Stimulated activated CD8-positive, alpha-beta memory T cell treated with anti-CD3 and anti-CD28 coated beads, Interleukin-7, amount 100 ng/mL, for 1 hour (primary cell): ENCODE results near the gene TNFSF15.

Source experiments
- DNase-seq, 2 donors: peaks; one replicate each; pipeline ENCODE4 v3.0.0-alpha.2; 2020; ENCODE audit warnings: low read depth in 2 of 2

Gene TNFSF15

DNA sequence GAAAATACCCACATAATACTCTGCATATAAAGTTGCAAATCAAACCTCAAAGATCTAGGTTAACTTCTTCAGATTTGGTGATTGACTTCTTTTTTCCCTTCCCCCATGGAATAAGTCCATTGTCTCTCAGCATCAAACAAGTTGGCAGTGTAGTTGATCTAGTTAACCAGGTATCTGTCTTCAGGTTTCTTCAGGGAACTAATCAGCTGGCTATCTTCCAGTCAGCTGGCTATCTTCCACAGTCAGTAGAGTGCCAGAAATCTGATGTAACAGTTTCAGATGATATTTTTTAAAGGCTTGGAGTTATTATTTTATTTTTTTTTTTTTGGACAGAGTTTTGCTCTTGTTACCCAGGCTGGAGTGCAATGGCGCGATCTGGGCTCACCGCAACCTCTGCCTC is 16.8 kb downstream of the TNFSF15 start:
- no peak for DNase-seq

DNA sequence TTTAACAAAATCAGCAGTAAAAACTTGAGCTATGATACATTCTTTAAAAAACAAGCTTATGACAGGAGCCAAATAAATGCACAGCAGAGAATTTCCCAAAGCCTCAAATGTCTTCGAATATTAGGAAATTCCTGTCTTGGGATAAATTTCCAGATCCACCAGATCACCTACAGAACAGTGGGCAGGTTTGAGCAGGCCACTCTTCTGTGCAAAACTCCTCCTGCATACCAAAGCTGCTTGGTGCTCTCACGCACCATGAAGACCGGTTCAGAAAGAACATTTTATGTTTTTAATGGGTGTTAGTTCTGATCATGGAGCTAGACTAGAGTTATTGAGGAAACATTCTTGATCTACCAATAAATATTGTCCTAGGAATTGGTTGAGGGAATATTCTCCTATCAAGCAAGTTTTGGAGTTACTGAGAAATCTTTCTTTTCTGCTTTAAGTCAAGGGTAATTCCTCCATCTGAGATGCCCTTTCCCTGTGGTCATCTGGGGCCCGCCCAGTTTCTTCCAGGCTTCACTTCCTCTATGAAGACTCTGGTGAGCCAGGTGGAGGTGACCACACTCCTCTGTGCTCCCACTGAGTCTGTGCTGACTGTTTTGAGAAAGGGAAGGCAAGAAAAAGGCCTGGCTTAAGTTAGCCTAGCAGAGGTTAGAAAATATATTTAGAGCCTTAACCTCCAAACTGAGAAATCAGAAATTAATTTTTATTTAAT is 17.9 kb downstream of the TNFSF15 start:
- DNase-seq: no peak

DNA sequence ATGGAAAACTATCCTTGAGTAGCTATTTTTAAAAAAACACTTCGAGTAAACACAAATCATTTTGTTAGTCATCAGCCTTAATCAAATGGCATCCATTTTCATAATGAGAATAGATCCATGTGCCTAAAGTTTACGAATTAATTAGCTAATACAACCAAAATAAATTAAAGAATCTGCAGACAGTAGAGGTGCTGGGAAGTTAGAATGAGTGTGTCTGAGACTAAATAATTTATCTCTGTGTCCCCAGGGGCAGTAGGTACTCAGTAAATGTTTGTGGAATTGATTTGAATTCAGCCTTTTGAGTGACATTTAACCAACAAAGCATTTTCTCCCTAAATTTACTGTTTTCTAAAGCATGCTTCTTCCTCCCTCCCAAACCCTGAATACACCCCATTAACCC is 18.6 kb downstream of the TNFSF15 start:
- DNase-seq: no peak

DNA sequence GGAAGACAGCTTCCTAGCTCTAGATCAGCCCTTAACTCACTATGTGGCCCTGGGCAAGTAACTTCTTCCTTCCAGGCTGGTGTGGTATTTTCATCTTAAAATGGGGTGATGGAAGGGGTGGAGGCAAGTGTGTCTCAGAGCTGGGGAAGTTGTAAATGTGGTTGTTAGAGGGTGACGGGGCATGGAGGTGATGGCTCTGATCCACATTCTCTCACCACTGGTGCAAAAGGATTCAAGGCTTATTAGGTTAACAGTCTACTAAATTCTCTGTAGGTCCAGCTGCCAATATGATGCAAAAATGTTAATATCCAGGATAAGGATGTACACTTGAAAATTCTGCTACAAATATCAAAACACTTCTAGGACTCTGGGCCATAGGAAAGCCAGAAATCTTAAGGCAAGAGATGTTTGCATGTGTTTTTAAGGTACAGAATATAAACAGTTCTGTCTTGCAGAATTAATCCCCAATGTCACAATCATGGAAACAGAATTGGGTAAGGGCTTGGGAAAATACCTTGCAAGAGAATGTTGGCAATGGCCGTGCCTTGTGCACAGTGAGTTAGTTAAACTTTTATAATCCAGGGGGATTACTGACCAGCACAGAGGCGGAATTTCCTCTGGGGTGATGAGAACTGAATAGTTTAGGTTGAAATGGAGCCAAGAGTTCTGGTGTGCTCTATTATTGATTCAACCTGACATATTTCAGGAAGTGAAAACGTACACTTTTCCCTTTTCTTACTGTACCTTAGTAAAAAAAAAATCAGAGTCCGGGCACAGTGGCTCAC is 19.8 kb downstream of the TNFSF15 start:
- DNase-seq: no peak

DNA sequence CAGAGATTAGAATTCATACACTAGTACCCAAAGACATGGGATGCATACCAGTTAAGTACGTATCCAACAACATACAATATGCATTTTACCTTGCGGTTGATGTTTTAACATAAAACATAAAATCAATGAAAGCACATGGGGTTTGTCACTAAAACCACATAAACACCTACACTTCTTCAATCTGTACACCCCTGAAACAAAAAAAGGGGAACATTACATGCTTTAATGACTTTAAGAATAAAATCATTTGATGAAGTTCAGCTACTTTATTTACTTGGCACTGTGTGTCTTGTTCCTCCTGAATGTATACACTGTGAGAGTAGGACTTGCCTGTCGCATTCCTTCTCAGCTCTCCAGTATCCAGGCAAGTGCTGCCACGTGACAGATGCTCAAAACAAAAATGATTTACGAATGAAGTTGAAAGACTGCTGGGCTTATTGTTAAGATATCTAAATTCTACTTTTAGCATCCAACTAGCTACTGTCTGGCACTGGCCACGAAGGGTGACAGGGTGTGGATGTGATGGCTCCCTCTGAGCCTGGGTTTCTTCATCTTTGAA is 21.0 kb downstream of the TNFSF15 start:
- DNase-seq: no peak

DNA sequence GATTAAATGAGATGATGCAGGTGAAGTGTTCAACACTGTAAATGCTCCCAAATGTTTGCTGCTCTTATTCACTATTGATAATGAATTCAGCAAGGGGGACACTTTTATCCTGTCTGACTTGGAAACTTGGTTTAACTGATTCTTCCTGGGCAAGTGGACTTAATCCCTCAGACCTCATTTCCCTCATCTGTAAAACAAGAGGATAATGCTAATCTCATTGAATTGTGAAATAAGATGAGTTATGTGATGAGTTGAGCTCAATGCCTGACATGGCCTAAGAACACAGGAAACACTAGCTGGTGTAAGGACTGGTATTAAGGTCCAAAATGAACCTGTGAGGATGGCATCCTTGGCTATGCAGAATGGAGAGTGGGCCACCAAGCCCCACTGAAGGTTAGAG is 23.3 kb downstream of the TNFSF15 start:
- DNase-seq: no peak

DNA sequence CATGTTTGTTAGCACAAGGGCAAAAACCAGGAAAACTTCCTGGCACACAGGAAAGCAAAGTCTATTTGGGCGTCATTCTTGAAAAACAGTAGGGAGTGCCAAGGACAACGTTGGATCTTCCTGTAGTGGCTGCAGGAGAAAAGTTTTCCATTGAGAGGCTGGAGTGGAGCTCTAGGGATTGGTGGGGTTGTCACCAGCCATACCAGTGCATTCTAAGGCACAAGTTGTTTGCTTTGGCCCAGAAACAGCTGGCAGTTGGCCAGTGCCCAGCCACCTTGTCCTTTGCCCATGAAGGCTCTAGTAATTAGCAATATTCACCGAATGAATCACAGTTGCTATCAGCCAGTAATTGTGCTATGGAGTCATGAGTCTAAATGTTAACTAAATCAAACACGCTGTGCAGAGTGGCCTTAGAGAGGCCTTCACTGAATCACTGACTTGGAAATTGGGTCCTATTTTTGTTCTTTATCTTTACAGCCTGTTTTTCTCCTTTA is 26.4 kb downstream of the TNFSF15 start:
- no peak for DNase-seq

DNA sequence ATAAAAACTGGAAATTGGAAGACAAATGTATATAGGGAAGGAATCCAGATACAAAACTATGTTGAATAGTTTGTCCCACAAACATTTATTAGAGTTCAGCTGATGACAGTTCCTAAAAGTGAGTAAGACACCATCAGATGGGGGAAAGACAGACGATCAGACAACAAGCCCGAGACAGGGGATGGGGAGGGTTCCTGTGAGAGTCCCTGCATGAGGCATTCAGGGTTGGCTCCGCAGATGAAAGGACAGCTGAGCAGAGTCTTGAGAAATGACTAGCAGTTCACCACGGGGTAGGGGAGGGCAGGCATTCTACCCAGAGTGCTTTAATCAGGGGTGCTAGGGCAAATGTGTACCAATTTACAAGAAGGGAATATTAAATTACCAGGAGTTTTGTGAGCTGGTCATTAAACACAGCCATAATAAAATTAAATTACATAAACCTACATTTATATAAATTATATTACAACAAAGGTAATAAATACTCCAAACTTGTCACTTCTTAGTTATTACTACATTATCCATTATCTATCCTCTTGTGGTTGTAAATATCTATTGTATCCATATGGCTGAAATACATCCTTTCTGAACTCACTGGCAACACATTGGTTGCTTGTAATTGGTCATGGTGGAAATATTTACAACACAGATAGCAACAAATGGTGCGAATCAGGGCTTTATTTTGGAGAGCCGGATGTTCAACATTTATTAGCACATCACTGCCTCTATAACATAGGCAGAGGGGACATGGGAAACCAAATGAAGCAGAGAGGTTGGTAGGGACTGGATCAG is 27.8 kb downstream of the TNFSF15 start:
- peak in 1 of 2 donors; percentile 4 for DNase-seq

DNA sequence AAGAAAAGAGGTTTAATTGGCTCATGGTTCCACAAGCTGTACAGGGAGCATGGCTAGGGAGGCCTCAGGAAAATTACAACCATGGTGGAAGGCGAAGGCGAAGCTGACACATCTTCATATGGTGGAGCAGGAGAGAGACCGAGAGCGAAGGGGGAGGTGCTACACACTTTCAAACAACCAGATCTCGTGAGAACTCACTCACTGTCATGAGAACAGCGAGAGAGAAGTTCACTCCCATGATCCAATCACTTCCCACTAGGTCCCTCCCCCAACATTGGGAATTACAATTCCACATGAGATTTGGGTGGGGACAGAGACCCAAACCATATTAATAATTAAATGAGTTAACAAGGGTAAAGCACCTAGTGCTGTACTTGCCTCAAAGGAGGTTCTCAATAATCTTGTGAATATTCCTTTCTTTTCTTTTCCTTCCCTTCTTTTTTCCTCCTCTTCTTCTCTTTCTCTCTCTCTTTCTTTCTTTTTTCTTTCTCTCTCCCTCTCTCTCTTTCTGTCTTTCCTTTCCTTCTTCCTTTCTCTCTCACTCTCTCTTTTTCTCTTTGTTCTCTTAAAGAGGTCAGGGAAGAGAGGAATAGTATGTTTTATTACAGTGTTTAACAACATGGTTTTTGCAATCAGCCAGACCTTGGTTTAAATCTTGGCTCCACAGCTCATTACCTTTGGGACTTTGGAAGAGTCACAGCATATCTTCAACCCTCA is 29.0 kb downstream of the TNFSF15 start:
- DNase-seq: no peak

DNA sequence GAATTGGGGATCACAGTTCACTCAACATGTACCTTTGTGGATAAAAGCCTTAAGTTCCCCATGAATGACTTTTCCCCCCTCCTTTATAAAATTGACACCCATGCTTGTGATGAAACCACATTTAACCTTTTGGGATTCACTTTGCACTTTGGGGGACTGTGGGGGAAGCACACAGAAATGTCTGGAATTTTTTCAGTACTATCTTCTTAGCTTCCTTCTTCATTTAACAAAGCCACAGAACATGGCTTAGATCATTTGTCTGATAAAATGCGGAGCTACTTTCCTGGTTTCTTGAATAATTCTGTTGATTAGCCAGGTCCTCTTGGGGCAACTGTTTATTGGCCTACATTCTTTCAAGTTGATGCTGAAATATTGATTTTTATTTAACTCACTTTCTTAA is 29.9 kb downstream of the TNFSF15 start:
- no peak for DNase-seq

DNA sequence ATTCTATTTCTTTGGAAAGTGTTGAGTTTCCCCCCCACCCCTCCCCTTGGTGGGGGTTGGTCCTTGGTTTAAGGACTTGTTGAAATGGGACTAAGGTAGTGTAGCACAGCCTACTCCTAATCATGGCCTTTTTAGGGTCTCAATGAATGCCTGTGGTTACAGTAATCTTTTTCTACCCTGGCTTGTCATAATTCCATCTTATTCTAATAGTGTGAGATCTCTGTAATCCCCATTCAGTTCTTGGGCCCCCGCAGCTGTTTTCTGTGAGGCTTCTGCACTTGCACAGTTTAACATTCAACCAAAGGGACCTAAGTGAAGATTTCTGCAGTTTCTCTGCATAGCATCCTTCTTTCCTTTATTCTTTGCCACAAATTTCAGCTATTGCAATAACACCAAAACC is 30.7 kb downstream of the TNFSF15 start:
- DNase-seq: no peak

DNA sequence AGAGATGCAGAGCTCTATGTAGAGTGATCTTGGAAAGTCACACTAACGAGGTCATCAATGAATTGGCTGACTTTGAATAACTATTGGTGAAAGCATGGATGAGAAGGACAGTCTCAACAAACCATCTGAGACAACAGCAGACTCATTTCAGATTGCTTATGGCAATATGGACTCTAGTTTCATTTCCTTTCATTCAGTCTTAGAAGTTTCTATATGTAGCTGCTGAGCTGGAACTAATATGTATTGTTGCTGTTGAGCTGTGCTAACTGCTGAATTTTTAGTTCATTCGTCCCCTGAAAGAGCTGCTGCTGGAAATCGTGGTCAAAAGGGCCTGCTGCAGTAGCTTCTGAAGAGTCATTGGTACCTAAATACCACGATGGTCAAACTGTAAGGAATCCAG is 31.3 kb downstream of the TNFSF15 start:
- no peak for DNase-seq

DNA sequence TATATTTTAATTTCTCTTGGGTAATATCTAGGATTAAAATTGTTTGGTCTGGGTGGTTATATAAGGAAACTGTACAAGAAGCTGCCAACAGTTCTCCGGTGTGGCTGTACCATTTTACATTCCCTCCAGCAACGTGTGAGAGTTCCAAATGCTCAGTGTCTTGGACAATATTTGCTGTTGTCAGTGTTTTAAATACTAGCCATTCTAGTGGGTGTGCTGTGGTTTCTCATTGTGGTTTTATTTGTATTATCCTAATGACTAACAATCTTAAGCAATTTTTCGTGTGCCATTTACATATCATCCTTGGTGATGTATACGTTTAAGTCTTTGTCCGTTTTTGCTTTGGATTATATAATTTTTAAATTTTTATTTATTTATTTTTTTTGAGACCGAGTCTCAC is 34.0 kb downstream of the TNFSF15 start:
- no peak for DNase-seq

DNA sequence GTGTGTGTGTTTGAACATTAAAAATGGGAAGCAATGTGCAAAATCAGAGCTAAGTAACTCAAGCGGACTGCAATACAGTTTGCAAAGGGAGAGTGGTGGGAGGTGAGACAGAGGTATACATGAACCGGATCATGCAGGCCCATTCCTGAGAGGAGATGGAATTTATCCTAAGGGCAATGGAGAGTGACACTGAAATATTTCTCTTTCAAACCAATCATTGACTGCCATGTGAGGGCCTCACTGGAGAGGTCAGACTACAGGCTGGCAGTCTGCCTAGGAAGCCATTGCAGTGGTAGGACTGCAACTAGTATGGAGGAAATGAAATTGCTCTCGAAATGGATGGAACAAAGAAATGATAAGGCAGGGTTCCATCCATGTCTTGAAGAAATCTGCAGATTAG is 34.8 kb downstream of the TNFSF15 start:
- no peak for DNase-seq

DNA sequence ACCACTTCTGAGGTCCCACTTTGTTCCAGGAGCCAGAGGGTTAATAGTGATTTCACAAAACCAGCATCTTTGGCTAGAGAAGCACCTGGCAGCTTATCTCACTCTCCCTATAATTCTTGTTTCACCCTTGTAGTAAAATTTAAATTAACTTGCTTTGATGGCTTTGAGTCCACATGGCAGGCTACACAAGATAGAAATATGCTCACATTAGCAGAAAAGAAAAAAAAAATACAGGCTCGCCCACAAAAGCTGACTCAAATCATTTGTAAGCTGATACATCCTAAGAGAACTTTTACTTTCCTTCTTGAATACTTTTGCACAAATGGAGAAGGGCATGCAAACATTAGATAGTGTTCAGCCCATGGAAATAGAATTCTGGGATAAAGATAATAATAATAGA is 36.2 kb downstream of the TNFSF15 start:
- no peak for DNase-seq

DNA sequence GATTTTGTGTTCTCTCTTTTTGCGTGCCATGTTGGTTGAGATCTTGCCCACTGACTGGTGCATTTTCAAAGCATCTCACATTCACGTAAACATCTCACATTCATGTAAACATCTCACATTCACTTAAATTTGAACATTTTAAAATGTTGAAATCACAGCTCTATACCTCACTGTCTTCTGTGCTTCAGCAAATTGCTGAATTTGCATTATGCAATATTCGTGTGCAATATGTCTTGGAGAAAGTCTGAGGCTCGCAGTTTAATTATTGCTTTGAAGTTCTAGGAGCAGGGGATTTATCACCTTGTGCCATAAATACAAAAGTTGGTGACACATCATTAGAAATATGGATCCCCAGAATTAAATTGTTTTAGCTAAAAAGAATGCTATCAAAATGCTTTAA is 42.6 kb downstream of the TNFSF15 start:
- no peak for DNase-seq

DNA sequence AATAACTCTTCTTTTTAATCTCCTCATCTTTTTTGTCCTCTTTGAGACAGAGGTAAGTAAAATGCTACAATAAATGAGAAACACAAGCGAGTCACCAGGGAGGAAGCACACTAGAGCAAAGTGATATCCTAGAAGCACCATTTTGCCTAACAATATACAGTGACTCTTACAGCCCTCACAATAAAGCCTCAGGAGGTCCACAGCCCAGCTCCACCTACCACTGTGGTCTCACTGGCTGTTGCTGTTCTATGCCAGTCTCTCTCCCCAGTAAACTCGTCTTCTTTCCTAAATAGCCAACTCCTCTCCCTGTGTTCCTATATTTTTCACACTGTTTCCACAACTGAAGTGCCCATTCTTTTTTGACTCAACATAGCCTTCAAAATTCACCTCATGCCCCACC is 44.3 kb downstream of the TNFSF15 start:
- DNase-seq: no peak

DNA sequence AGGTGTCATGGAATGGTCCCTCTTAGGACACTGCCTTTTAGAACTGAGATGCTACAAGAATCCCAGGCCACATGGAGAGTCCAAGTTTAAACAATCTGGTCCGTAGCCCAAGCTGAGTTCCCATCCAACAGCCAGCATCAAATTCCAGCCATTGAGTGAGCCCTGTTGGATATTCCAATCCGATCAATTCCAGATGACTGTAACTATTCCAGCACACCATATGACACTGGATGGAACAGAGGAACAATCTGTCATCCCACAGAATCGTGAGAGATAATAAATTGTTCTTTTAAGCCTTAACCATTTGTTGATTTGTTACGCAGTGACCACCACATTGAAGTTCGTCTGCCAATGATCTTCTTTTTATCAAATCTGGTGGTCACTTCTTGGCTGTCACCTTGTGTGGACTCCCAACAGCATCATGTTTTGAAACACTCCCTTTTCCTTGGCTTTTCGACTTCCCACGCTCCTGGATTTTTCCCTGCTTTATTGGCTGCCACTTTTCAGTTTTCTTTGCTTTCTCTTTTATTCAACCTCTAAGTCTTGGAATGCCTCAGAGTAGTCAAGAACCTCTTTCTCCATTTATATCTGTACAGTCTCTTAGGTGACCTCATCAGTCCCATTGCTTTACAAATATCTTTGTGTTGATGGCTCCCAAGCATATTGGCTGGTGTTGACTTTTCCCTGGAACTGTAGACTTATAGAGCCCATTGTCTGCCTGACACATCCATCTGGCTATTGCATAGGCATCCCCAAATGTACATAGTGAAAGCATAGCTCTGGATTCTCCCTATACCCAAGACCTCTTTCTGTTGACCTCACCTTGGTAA is 46.1 kb downstream of the TNFSF15 start:
- no peak for DNase-seq

DNA sequence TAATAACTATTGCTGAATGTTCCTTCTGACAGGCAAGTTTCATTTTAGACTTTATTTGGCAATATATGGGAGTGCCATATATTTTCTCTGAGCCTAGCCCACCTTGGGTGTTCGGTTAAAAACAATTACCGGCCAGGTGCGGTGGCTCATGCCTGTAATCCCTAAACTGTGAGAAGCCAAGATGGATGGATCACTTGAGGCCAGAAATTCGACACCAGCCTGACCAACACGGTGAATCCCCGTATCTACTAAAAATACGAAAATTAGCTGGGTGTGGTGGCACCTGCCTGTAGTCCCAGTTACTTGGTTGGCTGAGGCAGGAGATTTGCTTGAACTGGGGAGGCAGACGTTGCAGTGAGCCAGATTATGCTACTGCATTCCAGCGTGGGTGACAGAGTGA is 47.9 kb downstream of the TNFSF15 start:
- no peak for DNase-seq

DNA sequence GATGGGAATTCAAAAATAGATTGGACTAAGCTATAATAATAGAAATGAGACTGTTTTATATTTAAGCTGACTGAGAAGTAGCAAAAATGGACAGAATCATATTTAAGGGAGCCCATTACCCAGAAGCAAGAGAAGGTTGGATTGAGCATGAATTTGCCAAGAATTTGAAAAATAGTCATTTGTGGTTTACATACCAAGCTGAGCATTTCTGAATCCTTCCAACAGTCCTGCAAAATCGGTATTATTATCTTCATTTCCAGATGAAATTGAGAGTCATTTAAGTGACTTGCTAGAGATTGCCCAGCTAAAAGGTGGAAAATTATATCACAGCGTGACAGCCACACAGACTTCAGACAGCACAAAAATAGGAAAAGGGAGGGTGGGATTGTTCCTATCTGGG is 48.4 kb downstream of the TNFSF15 start:
- no peak for DNase-seq

DNA sequence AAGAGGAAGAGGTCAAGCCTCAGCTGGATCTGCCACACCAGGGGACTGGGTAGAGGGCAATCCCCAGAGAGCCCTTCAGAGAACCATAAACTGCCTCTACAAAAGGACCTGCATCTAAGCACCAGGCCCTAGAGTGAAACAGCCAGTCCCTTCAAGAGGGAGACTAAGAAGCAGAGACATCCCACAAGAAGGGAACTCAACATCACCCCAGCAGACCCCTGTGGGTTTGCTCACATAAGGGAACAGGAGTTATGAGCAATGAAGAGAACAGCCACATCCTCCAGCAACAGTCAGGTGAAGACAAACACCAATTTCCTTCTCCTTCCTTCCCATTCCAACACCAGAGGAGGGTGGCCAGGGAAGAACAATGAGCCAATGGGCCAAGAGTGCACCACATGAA is 48.9 kb downstream of the TNFSF15 start:
- DNase-seq: no peak
